HG03060 (cell line): Measurements from ENCODE around the gene CALY.

Source experiments
- ATAC-seq: cut with Tn5 transposase; IDR thresholded peaks from one replicate; pipeline ENCODE4 v1.9.1; 2021; ENCODE audit warnings: low read depth, moderate number of reproducible peaks; ENCODE audit not compliant: unreplicated experiment

The CALY gene

GRCh38 chr10:133276100-133276434 is 60.6 kb downstream of the CALY start:
- ATAC-seq: no peak

GRCh38 chr10:133275684-133276092 is 61.0 kb downstream of the CALY start:
- ATAC-seq: no peak

GRCh38 chr10:133274751-133275683 is 61.7 kb downstream of the CALY start:
- ATAC-seq: peak; percentile 41
